ENCODE measurements around the gene NDUFS8.
"Not testable (repeated sequence)": the region's sequence is repeated elsewhere in the genome, so short reads cannot be mapped to it uniquely, and the experiment has no call there.

GRCh38 chr11:67994387-67994786, 36.1 kb upstream of the NDUFS8 start:
- not testable (repeated sequence) for TF ChIP-seq POLR2A (IDR thresholded peaks at IDR 0.05; ENCODE audit: low read depth, low read length); SIN3A (IDR thresholded peaks at IDR 0.05; ENCODE audit: low read depth, low read length); ASH2L (IDR thresholded peaks at IDR 0.05; ENCODE audit: borderline replicate concordance, low read depth); JUNB (IDR thresholded peaks at IDR 0.05); MYC (IDR thresholded peaks at IDR 0.05; ENCODE audit: insufficient read depth, insufficient read length, insufficient replicate concordance, low read length, severe bottlenecking); ELK1 (IDR thresholded peaks at IDR 0.05; ENCODE audit: low read depth, low read length); SRF (IDR thresholded peaks at IDR 0.05; ENCODE audit: low read depth in 2 of 2, low read length in 2 of 2); EZH2 (IDR thresholded peaks at IDR 0.05; ENCODE audit: borderline replicate concordance, control insufficient read depth, low read depth, low read length); CTCF (IDR thresholded peaks at IDR 0.05 in 2 of 3, conservative IDR thresholded peaks at IDR 0.05 in 1 of 3; ENCODE audit: control insufficient read depth in 2 of 3, extremely low read depth in 1 of 3, insufficient read depth in 1 of 3, low read depth in 3 of 3, low read length in 3 of 3)

Data from GM12878 (cell line).